HG03354 (cell line): Measurements from ENCODE around the gene CNN1.
"Not testable (repeated sequence)": the region's sequence is repeated elsewhere in the genome, so short reads cannot be mapped to it uniquely, and the experiment has no call there.

ENCODE experiments used
- ATAC-seq: cut with Tn5 transposase; IDR thresholded peaks from one replicate; pipeline ENCODE4 v1.9.1; 2021; ENCODE audit warnings: mild to moderate bottlenecking; ENCODE audit not compliant: unreplicated experiment, poor library complexity, severe bottlenecking

CNN1 gene

GRCh38 chr19:11597202-11598102 lies 58.8 kb downstream of the CNN1 start, which contains the start of gene ZNF627:
Gene ZNF627 (plus strand): TSS chr19:11597483. CDS start chr19:11597628, 145 bp downstream.
- ATAC-seq = peak; percentile 98

- no peak for ATAC-seq
Measured at GRCh38 chr19:11598103-11598483, 59.4 kb downstream of the CNN1 start.

GRCh38 chr19:11598746-11599145 lies 60.1 kb downstream of the CNN1 start:
- no peak for ATAC-seq

GRCh38 chr19:11599704-11600103 lies 61.1 kb downstream of the CNN1 start:
- ATAC-seq = not testable (repeated sequence)
